Astrocyte (in vitro differentiated cells and primary cell): ENCODE results near the gene XXYLT1. TPM values are rescaled to one million over a fixed set of nuclear protein-coding genes. Genes with fewer than 3 reads are reported as not detected.

ENCODE experiments used
- DNase-seq: peaks from one replicate; pipeline ENCODE4 v3.0.0-alpha.2; 2010; ENCODE audit warnings: low read depth
- FAIRE-seq: peaks from 2 replicates; lab custom pipeline; 2011; peaks lifted over from hg19 to GRCh38; lab: Jason Lieb, UNC
- H2AFZ ChIP-seq: 2 replicates; pipeline ENCODE4 v1.6.0; 2012; ENCODE audit warnings: low read depth, low read length, inconsistent platforms
- H3K27ac ChIP-seq: 2 replicates; pipeline ENCODE4 v1.5.1; 2011; ENCODE audit warnings: low read depth, low read length, inconsistent platforms
- H3K27me3 ChIP-seq: 2 replicates; pipeline ENCODE4 v1.6.0; 2011; ENCODE audit warnings: low read length, inconsistent platforms; ENCODE audit not compliant: insufficient read depth
- H3K36me3 ChIP-seq: 2 replicates; pipeline ENCODE4 v1.5.1; 2011; ENCODE audit warnings: low read length, inconsistent platforms; ENCODE audit not compliant: insufficient read depth
- H3K4me1 ChIP-seq: 2 replicates; pipeline ENCODE4 v1.5.1; 2011; ENCODE audit warnings: low read length, inconsistent platforms; ENCODE audit not compliant: insufficient read depth
- H3K4me2 ChIP-seq: 2 replicates; pipeline ENCODE4 v1.6.0; 2012; ENCODE audit warnings: low read length, inconsistent platforms
- H3K4me3 ChIP-seq: 2 replicates; pipeline ENCODE4 v1.5.1; 2011; ENCODE audit warnings: low read depth, mild to moderate bottlenecking, low read length, inconsistent platforms; ENCODE audit not compliant: insufficient read depth
- H3K79me2 ChIP-seq: 2 replicates; pipeline ENCODE4 v1.6.0; 2012; ENCODE audit warnings: mild to moderate bottlenecking, low read length, inconsistent platforms; ENCODE audit not compliant: insufficient read depth
- H3K9ac ChIP-seq: 2 replicates; pipeline ENCODE4 v1.6.0; 2012; ENCODE audit warnings: mild to moderate bottlenecking, low read length, inconsistent platforms
- H3K9me3 ChIP-seq: 2 replicates; pipeline ENCODE4 v1.5.1; 2012; ENCODE audit warnings: low read depth, mild to moderate bottlenecking, low read length, inconsistent platforms; ENCODE audit not compliant: insufficient read depth
- H4K20me1 ChIP-seq: 2 replicates; pipeline ENCODE4 v1.6.0; 2012; ENCODE audit warnings: low read length, inconsistent platforms; ENCODE audit not compliant: insufficient read depth
- H3K27ac Mint-ChIP-seq: one replicate; pipeline ENCODE4 v1.8.0; 2021; ENCODE audit warnings: mild to moderate bottlenecking, mixed read lengths; ENCODE audit not compliant: unreplicated experiment
- H3K27me3 Mint-ChIP-seq: one replicate; pipeline ENCODE4 v1.8.0; 2021; ENCODE audit warnings: low read depth, mixed read lengths; ENCODE audit not compliant: unreplicated experiment
- H3K36me3 Mint-ChIP-seq: one replicate; pipeline ENCODE4 v1.8.0; 2021; ENCODE audit warnings: low read depth, mixed read lengths; ENCODE audit not compliant: unreplicated experiment
- H3K4me1 Mint-ChIP-seq: one replicate; pipeline ENCODE4 v1.8.0; 2021; ENCODE audit warnings: low read depth, mixed read lengths; ENCODE audit not compliant: unreplicated experiment
- H3K4me3 Mint-ChIP-seq: one replicate; pipeline ENCODE4 v1.8.0; 2021; ENCODE audit warnings: mild to moderate bottlenecking, moderate library complexity, mixed read lengths; ENCODE audit not compliant: unreplicated experiment
- H3K9me3 Mint-ChIP-seq: one replicate; pipeline ENCODE4 v1.8.0; 2021; ENCODE audit warnings: mild to moderate bottlenecking, mixed read lengths; ENCODE audit not compliant: unreplicated experiment
- EZH2 ChIP-seq: IDR thresholded peaks from 2 replicates; pipeline ENCODE4 v1.6.1; 2012; ENCODE audit warnings: mild to moderate bottlenecking, low read length, inconsistent platforms; ENCODE audit not compliant: insufficient read depth
- total RNA-seq: library from RNA; stranded (reverse); gene quantifications from 2 replicates; pipeline ENCODE4 v1.2.1, GENCODE V29; 2021
- TF ChIP-seq, protein P1 (sequence below): IDR thresholded peaks from 2 replicates; pipeline ENCODE4 v1.5.1; 2011; ENCODE audit warnings: low read depth, mild to moderate bottlenecking, inconsistent platforms, low read length, moderate library complexity; ENCODE audit not compliant: insufficient read depth

The XXYLT1 gene
- total RNA-seq, 1 donor from 2014 or later, result 26.2 TPM

DNA sequence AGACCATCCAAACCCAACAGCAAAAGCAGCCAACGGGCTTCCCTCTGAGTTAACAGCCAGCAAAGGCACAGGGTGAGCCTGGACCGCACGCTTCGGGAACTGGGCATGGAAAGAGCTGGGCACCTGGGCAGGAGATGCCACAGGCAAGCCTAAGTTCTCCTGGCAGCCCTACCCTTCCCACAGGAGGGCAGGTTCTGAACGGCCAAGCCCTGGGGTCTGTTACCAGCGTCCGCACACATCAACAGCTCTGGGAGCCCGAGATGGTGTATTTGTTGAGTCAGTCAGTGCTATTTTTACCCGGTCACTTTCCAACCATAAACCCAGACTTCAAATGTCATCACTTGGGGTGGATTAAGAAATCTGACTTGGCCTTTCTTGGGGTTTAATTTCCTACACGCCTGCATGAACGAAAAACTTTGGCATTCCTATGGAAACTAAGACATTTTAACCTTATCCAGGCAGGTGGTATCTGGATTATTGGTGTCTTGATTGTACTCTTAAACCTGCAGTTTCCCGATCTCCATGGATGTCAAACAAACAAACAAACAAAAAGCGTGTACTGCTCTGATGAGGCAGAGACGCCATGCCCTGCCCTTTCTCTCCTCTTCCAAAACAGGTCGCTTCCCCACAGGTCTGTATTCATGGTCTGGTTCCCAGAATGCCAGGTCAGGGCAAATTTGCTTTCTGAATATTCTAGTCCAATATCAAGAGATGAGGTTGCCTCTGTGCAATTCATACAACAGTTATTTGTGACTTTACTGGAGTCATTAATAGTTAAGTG lies 99.7 kb downstream of the XXYLT1 start:
- no peak for FAIRE-seq
- Histone ChIP-seq H3K9ac (no peak overlapping the region), H2AFZ (no peak overlapping the region), H3K9me3 (no peaks in the 10 kb centered on the region), H3K36me3 (no peaks in the 10 kb centered on the region), H3K4me3 (no peak overlapping the region), H3K27ac (no peak overlapping the region), H3K4me2 (peak overlapping the region; percentile 74), H3K79me2 (peaks cover 8% of the 10 kb centered on the region), H3K4me1 (peaks cover 26% of the 10 kb centered on the region), H3K27me3 (no peaks in the 10 kb centered on the region), H4K20me1 (no peaks in the 10 kb centered on the region)
- TF ChIP-seq, protein P1, sequence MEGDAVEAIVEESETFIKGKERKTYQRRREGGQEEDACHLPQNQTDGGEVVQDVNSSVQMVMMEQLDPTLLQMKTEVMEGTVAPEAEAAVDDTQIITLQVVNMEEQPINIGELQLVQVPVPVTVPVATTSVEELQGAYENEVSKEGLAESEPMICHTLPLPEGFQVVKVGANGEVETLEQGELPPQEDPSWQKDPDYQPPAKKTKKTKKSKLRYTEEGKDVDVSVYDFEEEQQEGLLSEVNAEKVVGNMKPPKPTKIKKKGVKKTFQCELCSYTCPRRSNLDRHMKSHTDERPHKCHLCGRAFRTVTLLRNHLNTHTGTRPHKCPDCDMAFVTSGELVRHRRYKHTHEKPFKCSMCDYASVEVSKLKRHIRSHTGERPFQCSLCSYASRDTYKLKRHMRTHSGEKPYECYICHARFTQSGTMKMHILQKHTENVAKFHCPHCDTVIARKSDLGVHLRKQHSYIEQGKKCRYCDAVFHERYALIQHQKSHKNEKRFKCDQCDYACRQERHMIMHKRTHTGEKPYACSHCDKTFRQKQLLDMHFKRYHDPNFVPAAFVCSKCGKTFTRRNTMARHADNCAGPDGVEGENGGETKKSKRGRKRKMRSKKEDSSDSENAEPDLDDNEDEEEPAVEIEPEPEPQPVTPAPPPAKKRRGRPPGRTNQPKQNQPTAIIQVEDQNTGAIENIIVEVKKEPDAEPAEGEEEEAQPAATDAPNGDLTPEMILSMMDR, result no peak
- TF ChIP-seq EZH2, result no peak
- peaks cover 7% of the 10 kb centered on the region for H3K4me1 Mint-ChIP-seq
- no peaks in the 10 kb centered on the region for H3K9me3 Mint-ChIP-seq
- no peak overlapping the region for H3K4me3 Mint-ChIP-seq
- no peak for DNase-seq
- H3K36me3 Mint-ChIP-seq, result peaks cover 6% of the 10 kb centered on the region
- peak overlapping the region; percentile 12 for H3K27ac Mint-ChIP-seq
- no peaks in the 10 kb centered on the region for H3K27me3 Mint-ChIP-seq

DNA sequence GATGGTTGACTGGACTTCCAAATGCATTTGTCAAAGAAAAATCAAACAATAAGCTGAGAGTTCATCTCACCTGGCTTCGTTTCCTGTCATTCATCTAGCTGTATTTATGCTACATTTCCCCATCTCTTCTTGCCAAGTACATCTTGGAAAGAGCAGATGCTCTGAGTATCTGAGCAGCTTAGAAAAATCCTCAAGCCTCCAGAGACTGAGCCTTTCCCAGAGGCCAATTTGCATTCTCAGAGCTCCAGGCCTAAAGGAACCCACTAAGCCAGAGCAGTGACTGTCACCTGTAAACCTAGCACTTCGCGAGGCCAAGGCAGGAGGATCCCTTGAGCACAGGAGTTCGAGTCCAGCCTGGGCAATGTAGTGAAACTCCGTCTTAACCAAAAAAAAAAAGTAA lies 100.5 kb downstream of the XXYLT1 start:
- Histone ChIP-seq H4K20me1 (no peaks in the 10 kb centered on the region), H3K9me3 (no peaks in the 10 kb centered on the region), H3K36me3 (no peaks in the 10 kb centered on the region), H3K9ac (no peak overlapping the region), H3K27me3 (no peaks in the 10 kb centered on the region), H2AFZ (no peak overlapping the region), H3K4me1 (peaks cover 26% of the 10 kb centered on the region), H3K79me2 (peaks cover 8% of the 10 kb centered on the region), H3K27ac (no peak overlapping the region), H3K4me2 (no peak overlapping the region), H3K4me3 (no peak overlapping the region)
- DNase-seq (no peak), FAIRE-seq (no peak)
- H3K9me3 Mint-ChIP-seq, result no peaks in the 10 kb centered on the region
- peaks cover 6% of the 10 kb centered on the region for H3K36me3 Mint-ChIP-seq
- peaks cover 7% of the 10 kb centered on the region for H3K4me1 Mint-ChIP-seq
- TF ChIP-seq EZH2, result no peak
- TF ChIP-seq, protein P1, result no peak
- no peaks in the 10 kb centered on the region for H3K27me3 Mint-ChIP-seq
- H3K4me3 Mint-ChIP-seq, result no peak overlapping the region
- no peak overlapping the region for H3K27ac Mint-ChIP-seq
